ELF-1 (cell line): ENCODE data around the gene AHI1.

Experiments
- DNase-seq: peaks from one replicate; pipeline ENCODE4 v3.0.0-alpha.2; 2016; ENCODE audit warnings: low read depth, low spot score

Gene AHI1

GRCh38 chr6:135334169-135334568 lies 163.4 kb downstream of the AHI1 start:
- no peak for DNase-seq

GRCh38 chr6:135331002-135331401 lies 166.5 kb downstream of the AHI1 start:
- DNase-seq: no peak

GRCh38 chr6:135329851-135330803 lies 167.4 kb downstream of the AHI1 start:
- DNase-seq: no peak

GRCh38 chr6:135328136-135328535 lies 169.4 kb downstream of the AHI1 start:
- no peak for DNase-seq

GRCh38 chr6:135325624-135326424 lies 171.7 kb downstream of the AHI1 start:
- DNase-seq: no peak

GRCh38 chr6:135324531-135324930 lies 173.0 kb downstream of the AHI1 start:
- no peak for DNase-seq

GRCh38 chr6:135323979-135324378 lies 173.6 kb downstream of the AHI1 start:
- DNase-seq: no peak

GRCh38 chr6:135323202-135323668 lies 174.3 kb downstream of the AHI1 start:
- no peak for DNase-seq

GRCh38 chr6:135322427-135323201 lies 174.9 kb downstream of the AHI1 start:
- DNase-seq: no peak

- no peak for DNase-seq
Observed at GRCh38 chr6:135320721-135321621, 176.6 kb downstream of the AHI1 start.

GRCh38 chr6:135319819-135320218 lies 177.7 kb downstream of the AHI1 start:
- no peak for DNase-seq

- DNase-seq: no peak
Observed at GRCh38 chr6:135318738-135319469, 178.6 kb downstream of the AHI1 start.

GRCh38 chr6:135314543-135314942 lies 183.0 kb downstream of the AHI1 start:
- DNase-seq: no peak

- DNase-seq: no peak
Observed at GRCh38 chr6:135311446-135312200, 185.9 kb downstream of the AHI1 start.

GRCh38 chr6:135310291-135310690 lies 187.2 kb downstream of the AHI1 start:
- no peak for DNase-seq

GRCh38 chr6:135306740-135307420 lies 190.7 kb downstream of the AHI1 start:
- no peak for DNase-seq

- DNase-seq: no peak
Observed at GRCh38 chr6:135306166-135306565, 191.4 kb downstream of the AHI1 start.

- no peak for DNase-seq
Observed at GRCh38 chr6:135305684-135306083, 191.9 kb downstream of the AHI1 start.

- DNase-seq: no peak
Observed at GRCh38 chr6:135304883-135305282, 192.7 kb downstream of the AHI1 start.
